ENCODE measurements around the gene MTCL1.

MTCL1 gene

GRCh38 chr18:8713691-8714090 lies 8.3 kb downstream of the MTCL1 start:
- DNase-seq (ENCODE audit: low read depth) = no peak

DNA sequence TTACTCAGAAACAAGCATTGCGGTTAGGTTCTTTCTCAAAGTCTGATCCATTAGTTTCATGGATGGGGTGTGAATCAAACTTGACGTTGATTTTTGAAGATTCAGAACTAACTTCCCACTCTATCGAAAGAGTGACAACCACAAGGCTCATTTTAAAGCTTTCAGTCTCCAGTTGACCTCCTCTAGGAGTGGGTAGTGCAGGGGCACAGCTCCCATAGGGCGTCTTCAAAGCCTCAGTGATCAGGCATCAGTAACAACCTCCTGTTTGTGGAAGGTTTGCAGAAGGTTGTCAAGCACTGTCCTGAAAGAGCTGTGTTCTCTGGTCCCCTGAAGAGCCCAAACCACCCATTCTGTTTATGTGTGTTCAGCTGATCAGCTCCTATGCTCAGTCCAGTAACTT lies 10.2 kb downstream of the MTCL1 start:
- DNase-seq (ENCODE audit: low read depth) = no peak

GRCh38 chr18:8717011-8717770 lies 11.8 kb downstream of the MTCL1 start:
- no peak for DNase-seq (ENCODE audit: low read depth)

GRCh38 chr18:8718401-8718913 lies 13.1 kb downstream of the MTCL1 start:
- DNase-seq (ENCODE audit: low read depth) = no peak

- no peak for DNase-seq (ENCODE audit: low read depth)
Observed at GRCh38 chr18:8719192-8719591, 13.8 kb downstream of the MTCL1 start.

DNA sequence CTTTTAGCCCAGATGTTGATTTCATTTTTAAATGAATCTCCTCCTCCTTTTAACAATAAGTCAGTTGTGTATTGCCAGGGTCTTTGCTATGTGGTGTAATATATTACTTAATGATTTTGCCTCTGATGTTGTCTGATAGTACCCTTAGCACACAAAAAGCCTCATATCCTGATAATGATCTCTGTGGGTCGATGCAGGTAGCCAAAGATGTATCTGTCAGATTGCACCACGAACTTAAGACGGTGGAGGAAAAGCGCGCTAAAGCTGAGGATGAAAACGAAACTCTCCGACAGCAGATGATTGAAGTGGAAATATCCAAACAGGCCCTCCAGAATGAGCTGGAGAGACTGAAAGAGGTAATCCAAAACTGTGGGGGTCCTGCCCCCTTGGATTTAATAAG lies 14.8 kb downstream of the MTCL1 start:
- no peak for DNase-seq (ENCODE audit: low read depth)

- no peak for DNase-seq (ENCODE audit: low read depth)
Observed at GRCh38 chr18:8721094-8721669, 15.8 kb downstream of the MTCL1 start.

DNA sequence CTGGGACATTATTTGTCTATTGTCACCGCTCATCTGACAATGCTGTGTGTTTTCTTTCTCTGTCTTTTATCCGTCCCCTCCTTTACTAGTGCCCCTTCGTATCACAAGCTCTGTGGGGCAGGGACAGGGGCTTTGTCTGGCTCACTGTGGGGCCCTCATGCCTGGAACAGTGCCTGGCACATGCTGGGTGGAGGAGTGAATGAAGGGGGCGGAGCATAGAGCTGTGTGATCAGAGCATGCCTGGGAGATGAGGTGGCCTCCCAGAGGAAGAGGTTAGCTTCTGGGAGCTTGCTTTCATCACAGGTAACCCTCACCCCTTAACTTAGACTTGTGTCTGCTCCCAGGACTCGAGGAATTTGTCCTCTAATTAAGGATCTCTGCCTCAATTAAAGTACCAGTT lies 16.4 kb downstream of the MTCL1 start:
- no peak for DNase-seq (ENCODE audit: low read depth)

DNA sequence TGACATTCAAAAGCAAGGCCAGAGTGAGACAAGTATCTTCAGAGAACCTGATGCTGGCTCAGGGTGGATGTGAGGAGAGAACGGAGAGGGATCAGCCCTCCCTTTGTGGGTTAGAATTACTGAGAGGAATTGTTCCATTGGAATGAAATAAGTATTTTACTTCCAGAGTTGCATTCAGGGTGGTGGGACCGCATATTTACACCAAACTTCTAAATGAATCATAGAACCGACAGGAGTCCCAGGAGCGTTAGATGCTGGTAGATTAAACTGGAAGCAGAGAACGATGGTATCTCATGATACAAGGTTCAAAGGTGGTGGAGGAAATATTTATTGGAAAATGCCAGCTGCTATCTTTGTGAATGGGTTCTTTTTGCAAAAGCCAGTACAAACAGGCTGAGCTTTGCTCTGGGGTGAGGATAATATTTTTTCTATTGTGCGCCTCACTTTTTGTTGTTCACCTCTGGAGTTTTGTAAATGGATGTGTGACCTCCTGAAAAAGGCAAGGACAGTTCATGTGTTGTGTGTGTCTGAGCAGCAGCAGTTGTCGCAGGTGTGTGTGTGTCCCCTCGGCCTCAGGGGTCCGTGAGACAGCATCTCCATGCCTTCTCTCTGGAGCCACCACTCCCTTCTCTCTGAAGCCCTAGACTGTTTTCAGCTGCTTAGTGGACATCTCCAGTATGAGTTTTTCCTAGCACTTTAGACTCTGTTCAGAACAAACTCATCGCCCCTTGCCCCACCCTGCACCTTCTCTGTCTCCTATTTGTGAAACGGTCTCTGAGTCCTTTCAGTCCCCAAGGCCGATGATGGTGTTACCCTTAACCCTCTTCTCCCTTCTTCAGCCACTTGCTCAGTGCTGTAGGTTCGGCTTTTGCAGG lies 17.8 kb downstream of the MTCL1 start:
- DNase-seq (ENCODE audit: low read depth) = no peak

GRCh38 chr18:8724452-8724851 lies 19.1 kb downstream of the MTCL1 start:
- DNase-seq (ENCODE audit: low read depth) = no peak

- DNase-seq (ENCODE audit: low read depth) = no peak
Observed at GRCh38 chr18:8726281-8726680, 20.9 kb downstream of the MTCL1 start.

- DNase-seq (ENCODE audit: low read depth) = no peak
Observed at GRCh38 chr18:8726963-8727705, 21.8 kb downstream of the MTCL1 start.

- no peak for DNase-seq (ENCODE audit: low read depth)
Observed at GRCh38 chr18:8730080-8730827, 24.9 kb downstream of the MTCL1 start.

GRCh38 chr18:8732442-8733360 lies 27.3 kb downstream of the MTCL1 start:
- no peak for DNase-seq (ENCODE audit: low read depth)

GRCh38 chr18:8734496-8734895 lies 29.1 kb downstream of the MTCL1 start:
- no peak for DNase-seq (ENCODE audit: low read depth)

DNA sequence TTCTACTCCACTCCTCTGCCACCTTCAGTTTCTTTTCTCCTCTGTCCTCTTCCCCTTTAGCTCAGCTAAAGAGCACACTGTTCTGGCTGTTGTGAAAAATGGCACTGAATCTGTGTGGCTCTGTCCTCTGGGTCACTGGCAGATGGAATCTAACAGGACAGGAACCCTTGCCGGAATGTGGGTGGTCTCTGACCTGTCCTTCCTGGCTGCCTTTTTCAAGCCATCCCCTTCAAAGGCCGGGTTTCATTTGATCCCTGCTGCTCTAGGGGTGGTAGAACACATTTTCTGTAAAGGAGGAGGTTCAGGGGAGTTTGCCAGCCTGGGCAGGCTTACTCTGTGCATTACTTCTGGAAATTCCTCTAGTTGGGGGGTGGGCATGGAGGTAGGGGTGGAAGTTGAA lies 29.9 kb downstream of the MTCL1 start:
- no peak for DNase-seq (ENCODE audit: low read depth)

- DNase-seq (ENCODE audit: low read depth) = no peak
Observed at GRCh38 chr18:8741117-8741516, 35.8 kb downstream of the MTCL1 start.

- DNase-seq (ENCODE audit: low read depth) = no peak
Observed at GRCh38 chr18:8741532-8741931, 36.2 kb downstream of the MTCL1 start.

DNA sequence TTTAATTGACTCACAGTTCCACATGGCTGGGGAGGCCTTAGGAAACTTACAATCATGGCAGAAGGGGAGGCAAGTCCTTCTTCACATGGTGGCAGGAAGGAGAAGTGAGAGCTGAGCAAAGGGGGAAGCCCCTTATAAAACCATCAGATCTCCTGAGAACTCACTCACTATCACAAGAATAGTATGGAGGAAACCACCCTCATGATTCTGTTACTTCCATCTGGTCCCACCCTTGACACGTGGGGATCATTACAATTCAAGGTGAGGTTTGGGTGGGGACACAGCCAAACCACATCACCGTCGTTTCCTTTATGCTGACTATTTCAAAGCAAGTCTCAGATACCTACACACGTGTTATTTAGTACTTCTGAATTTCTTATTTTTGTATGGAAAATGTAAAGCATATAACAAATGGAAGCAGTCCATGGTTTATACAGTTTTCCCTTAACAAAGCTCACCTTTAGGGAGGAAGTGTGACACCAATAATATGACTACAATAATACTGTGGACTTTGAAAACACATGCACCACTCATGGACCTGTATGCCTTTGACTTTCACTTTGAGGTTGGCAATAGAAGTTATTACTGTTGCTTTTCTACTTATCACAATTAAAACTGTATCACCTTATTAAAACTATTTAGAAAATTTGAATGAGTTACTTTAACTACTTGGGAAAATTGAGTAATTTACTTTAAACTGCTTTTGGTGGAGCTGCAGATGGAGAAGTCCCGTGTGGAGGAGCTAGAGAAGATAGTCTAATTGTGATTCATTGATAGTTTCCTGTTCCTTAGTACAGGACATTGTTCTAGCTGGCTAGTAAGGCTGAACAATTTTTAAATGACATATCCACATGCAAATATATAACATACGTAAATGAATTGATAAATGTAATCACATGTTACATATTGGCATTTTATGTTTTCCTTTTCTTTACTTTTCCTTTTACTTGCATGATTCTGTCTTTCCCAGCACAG lies 37.3 kb downstream of the MTCL1 start:
- DNase-seq (ENCODE audit: low read depth) = no peak

All from activated T-cell treated with anti-CD3 and anti-CD28 coated beads for 48 hours (primary cell).